GM12874 (cell line): Measurements from ENCODE around the gene SLF2.

Source experiments
- TF ChIP-seq, protein P1 (sequence below): IDR thresholded peaks from 2 replicates; pipeline ENCODE4 v1.5.1; 2011; ENCODE audit warnings: low read depth, mild to moderate bottlenecking, control low read depth, low read length, moderate library complexity; ENCODE audit not compliant: insufficient read depth

Gene SLF2

DNA sequence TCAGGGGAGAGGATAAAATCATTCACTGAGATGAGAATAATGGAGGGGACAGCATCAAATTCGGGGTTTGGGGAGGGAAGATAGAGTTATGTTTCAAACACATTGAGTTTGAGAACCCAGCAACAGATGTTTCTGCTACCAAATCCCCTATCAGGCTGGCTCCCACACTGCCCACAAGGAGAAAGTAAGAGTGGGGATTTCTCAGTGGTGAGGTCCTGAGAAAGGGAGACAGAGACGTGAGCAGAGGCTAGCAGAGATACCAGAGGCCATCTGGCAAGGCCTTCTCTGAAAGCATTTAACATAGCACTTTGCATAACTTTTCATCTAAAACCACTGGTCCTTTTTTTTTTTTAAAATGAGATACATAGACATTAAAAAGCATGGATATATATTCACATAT is 7.8 kb upstream of the SLF2 start:
- TF ChIP-seq, protein P1, sequence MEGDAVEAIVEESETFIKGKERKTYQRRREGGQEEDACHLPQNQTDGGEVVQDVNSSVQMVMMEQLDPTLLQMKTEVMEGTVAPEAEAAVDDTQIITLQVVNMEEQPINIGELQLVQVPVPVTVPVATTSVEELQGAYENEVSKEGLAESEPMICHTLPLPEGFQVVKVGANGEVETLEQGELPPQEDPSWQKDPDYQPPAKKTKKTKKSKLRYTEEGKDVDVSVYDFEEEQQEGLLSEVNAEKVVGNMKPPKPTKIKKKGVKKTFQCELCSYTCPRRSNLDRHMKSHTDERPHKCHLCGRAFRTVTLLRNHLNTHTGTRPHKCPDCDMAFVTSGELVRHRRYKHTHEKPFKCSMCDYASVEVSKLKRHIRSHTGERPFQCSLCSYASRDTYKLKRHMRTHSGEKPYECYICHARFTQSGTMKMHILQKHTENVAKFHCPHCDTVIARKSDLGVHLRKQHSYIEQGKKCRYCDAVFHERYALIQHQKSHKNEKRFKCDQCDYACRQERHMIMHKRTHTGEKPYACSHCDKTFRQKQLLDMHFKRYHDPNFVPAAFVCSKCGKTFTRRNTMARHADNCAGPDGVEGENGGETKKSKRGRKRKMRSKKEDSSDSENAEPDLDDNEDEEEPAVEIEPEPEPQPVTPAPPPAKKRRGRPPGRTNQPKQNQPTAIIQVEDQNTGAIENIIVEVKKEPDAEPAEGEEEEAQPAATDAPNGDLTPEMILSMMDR = no peak

- TF ChIP-seq, protein P1 = no peak
Measured at GRCh38 chr10:100907175-100907574, 5.6 kb upstream of the SLF2 start.

GRCh38 chr10:100907773-100908363 is 4.9 kb upstream of the SLF2 start:
- TF ChIP-seq, protein P1 = no peak

DNA sequence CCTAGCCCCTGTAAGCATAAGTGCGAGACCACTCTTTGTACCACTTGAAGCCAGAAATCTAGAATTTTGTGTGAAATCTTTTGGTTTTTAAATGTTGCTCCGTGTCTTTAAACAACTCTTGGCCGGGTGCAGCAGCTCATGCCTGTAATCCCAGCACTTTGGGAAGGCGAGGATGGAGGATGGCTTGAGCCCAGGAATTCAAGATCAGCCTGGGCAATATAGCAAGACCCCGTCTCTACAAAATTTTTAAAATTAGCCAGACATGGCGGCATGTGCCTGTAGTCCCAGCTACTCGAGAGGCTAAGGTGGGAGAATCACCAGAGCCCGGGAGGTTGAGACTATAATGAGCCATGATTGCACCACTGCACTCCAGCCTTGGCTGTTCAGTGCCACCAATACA is 4.4 kb upstream of the SLF2 start:
- TF ChIP-seq, protein P1 = no peak

GRCh38 chr10:100909501-100910263 is 3.1 kb upstream of the SLF2 start:
- TF ChIP-seq, protein P1 = no peak

- TF ChIP-seq, protein P1 = no peak
Measured at GRCh38 chr10:100911472-100911871, 1.3 kb upstream of the SLF2 start.

GRCh38 chr10:100912013-100912604 is 654 bp upstream of the SLF2 start:
- TF ChIP-seq, protein P1 = no peak
